C4-2B (cell line): ENCODE measurements around the gene MITF.

Experiments used
- CTCF ChIP-seq: fragments of 450-650 bp; conservative IDR thresholded peaks from 2 replicates; pipeline ENCODE4 v1.5.1; 2017; ENCODE audit warnings: mild to moderate bottlenecking
- ZFX ChIP-seq: fragments of 450-650 bp; IDR thresholded peaks from 2 replicates; pipeline ENCODE4 v1.6.1; 2017

- no peak for TF ChIP-seq CTCF
- no peak for TF ChIP-seq ZFX
Measured at GRCh38 chr3:69737392-69737791, 1.9 kb upstream of the MITF start.
